DOHH2 (cell line): Measurements from ENCODE around the gene SMAD5.

Source experiments
- EZH2phosphoT487 ChIP-seq: fragments of 200-600 bp; sonication (generic); IDR thresholded peaks from 2 replicates; pipeline ENCODE4 v1.6.1; 2017; ENCODE audit warnings: borderline replicate concordance, mild to moderate bottlenecking, antibody characterized with exemption, low read length, moderate library complexity, mixed read lengths
- TF ChIP-seq, protein P1 (sequence below): fragments of 200-600 bp; sonication (generic); IDR thresholded peaks from one replicate; pipeline ENCODE4 v1.5.1; 2014; ENCODE audit warnings: antibody characterized with exemption, mild to moderate bottlenecking, low read depth, low read length; ENCODE audit not compliant: poor library complexity, severe bottlenecking

DNA sequence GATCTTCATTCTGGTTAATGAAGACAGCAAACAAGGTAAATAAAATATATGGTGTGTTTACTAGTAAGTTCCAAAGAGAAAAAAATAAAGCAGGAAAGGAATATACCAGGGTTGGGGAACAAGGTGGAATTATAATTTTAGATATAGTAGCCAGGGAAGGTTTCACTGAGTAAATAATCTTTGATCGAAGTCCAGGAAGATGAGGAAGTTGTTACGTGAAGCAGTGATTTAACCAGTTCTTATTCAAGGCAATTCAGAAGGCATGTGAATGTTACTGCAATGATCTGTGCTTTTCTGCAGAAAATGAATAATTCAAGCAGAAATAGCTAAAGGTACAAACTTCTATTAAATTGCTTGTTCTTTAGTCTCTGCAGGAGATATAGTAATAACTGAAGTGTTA lies 54.2 kb downstream of the SMAD5 start:
- TF ChIP-seq, protein P1, sequence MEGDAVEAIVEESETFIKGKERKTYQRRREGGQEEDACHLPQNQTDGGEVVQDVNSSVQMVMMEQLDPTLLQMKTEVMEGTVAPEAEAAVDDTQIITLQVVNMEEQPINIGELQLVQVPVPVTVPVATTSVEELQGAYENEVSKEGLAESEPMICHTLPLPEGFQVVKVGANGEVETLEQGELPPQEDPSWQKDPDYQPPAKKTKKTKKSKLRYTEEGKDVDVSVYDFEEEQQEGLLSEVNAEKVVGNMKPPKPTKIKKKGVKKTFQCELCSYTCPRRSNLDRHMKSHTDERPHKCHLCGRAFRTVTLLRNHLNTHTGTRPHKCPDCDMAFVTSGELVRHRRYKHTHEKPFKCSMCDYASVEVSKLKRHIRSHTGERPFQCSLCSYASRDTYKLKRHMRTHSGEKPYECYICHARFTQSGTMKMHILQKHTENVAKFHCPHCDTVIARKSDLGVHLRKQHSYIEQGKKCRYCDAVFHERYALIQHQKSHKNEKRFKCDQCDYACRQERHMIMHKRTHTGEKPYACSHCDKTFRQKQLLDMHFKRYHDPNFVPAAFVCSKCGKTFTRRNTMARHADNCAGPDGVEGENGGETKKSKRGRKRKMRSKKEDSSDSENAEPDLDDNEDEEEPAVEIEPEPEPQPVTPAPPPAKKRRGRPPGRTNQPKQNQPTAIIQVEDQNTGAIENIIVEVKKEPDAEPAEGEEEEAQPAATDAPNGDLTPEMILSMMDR: no peak
- no peak for TF ChIP-seq EZH2phosphoT487
